Activated naive CD4-positive, alpha-beta T cell treated with anti-CD3 and anti-CD28 coated beads for 36 hours (primary cell): ENCODE results near the gene TTBK2. TPM values are rescaled to one million over a fixed set of nuclear protein-coding genes. Genes with fewer than 3 reads are reported as not detected.

ENCODE experiments used
- CTCF ChIA-PET: fragments of 350-600 bp; sonication (Branson Sonifier 250); formaldehyde crosslinking; loops from one replicate; lab custom pipeline; 2021; ENCODE audit warnings: antibody characterized with exemption; lab: Charles Lee
- DNase-seq: peaks from one replicate; pipeline ENCODE4 v3.0.0-alpha.2; 2020
- H3K27ac Mint-ChIP-seq: one replicate; pipeline ENCODE4 v1.8.0; 2021; ENCODE audit warnings: mild to moderate bottlenecking, mixed read lengths
- H3K27me3 Mint-ChIP-seq: one replicate; pipeline ENCODE4 v1.8.0; 2021; ENCODE audit warnings: low read depth, mixed read lengths
- H3K36me3 Mint-ChIP-seq: one replicate; pipeline ENCODE4 v1.8.0; 2021; ENCODE audit warnings: low read depth, mixed read lengths
- H3K4me1 Mint-ChIP-seq: one replicate; pipeline ENCODE4 v1.8.0; 2021; ENCODE audit warnings: low read depth, mixed read lengths
- H3K4me3 Mint-ChIP-seq: one replicate; pipeline ENCODE4 v1.8.0; 2021; ENCODE audit warnings: mild to moderate bottlenecking, moderate library complexity, mixed read lengths
- H3K9me3 Mint-ChIP-seq: one replicate; pipeline ENCODE4 v1.8.0; 2021; ENCODE audit warnings: mixed read lengths
- intact Hi-C: fragments of 100-400 bp; cut with micrococcal nuclease; formaldehyde crosslinking; loops from one replicate; pipeline ENCODE4 v1.15.1; 2023
- total RNA-seq, 2 experiments: library from RNA; stranded (reverse); gene quantifications; one replicate each; pipeline ENCODE4 v1.2.3, GENCODE V29; 2021

The TTBK2 gene
- total RNA-seq, 2 experiments from 2014 or later: 13.5 to 15.7 TPM

GRCh38 chr15:42804739-42805138, 115.8 kb downstream of the TTBK2 start:
- Mint-ChIP-seq H3K4me1 (no peaks in the 10 kb centered on the region), H3K36me3 (peaks cover 7% of the 10 kb centered on the region), H3K27me3 (no peaks in the 10 kb centered on the region), H3K27ac (no peak overlapping the region), H3K4me3 (no peak overlapping the region), H3K9me3 (no peaks in the 10 kb centered on the region)
- intact Hi-C loops: no loop called here
- CTCF ChIA-PET: interaction anchor here (0.6 kb wide), 1 partner anchor 335 kb away, joined by 6 read pairs; no protein-coding TSS in a partner anchor
- no peak for DNase-seq

GRCh38 chr15:42803436-42803835, 117.1 kb downstream of the TTBK2 start:
- Mint-ChIP-seq H3K4me3 (no peak overlapping the region), H3K27ac (no peak overlapping the region)

GRCh38 chr15:42802168-42802567, 118.4 kb downstream of the TTBK2 start:
- H3K27ac Mint-ChIP-seq: no peak overlapping the region
- peaks cover 8% of the 10 kb centered on the region for H3K36me3 Mint-ChIP-seq
- H3K9me3 Mint-ChIP-seq: no peaks in the 10 kb centered on the region
- no peak for DNase-seq
- intact Hi-C loops: no loop called here
- CTCF ChIA-PET: interaction anchor here (1.1 to 2.0 kb wide), 2 partner anchors 121 to 124 kb away, joined by 3 to 19 read pairs; no protein-coding TSS in a partner anchor
- no peaks in the 10 kb centered on the region for H3K4me1 Mint-ChIP-seq
- no peak overlapping the region for H3K4me3 Mint-ChIP-seq
- no peaks in the 10 kb centered on the region for H3K27me3 Mint-ChIP-seq

More at GRCh38 chr15:42803436-42803835, 117.1 kb downstream of the TTBK2 start:
- no peaks in the 10 kb centered on the region for H3K27me3 Mint-ChIP-seq
- no peaks in the 10 kb centered on the region for H3K9me3 Mint-ChIP-seq
- no peak for DNase-seq
- no peaks in the 10 kb centered on the region for H3K4me1 Mint-ChIP-seq
- CTCF ChIA-PET: no interaction called here
- H3K36me3 Mint-ChIP-seq: peaks cover 8% of the 10 kb centered on the region
- intact Hi-C loops: no loop called here

GRCh38 chr15:42800731-42801474, 119.7 kb downstream of the TTBK2 start:
- H3K9me3 Mint-ChIP-seq: no peaks in the 10 kb centered on the region
- DNase-seq: peak; percentile 13
- intact Hi-C loops: loop anchor here (1.0 kb wide), 1 partner anchor 125 kb away; no protein-coding TSS in a partner anchor
- peaks cover 8% of the 10 kb centered on the region for H3K36me3 Mint-ChIP-seq
- CTCF ChIA-PET: interaction anchor here (0.7 to 2.0 kb wide), 7 partner anchors 10 to 484 kb away, joined by 3 to 19 read pairs (median 4); no protein-coding TSS in a partner anchor
- no peak overlapping the region for H3K27ac Mint-ChIP-seq
- H3K4me3 Mint-ChIP-seq: no peak overlapping the region
- H3K4me1 Mint-ChIP-seq: peaks cover 3% of the 10 kb centered on the region
- H3K27me3 Mint-ChIP-seq: no peaks in the 10 kb centered on the region

GRCh38 chr15:42798802-42799201, 121.8 kb downstream of the TTBK2 start:
- CTCF ChIA-PET: interaction anchor here (0.5 kb wide), 1 partner anchor 149 kb away, joined by 4 read pairs; no protein-coding TSS in a partner anchor
- intact Hi-C loops: no loop called here
- no peak for DNase-seq
- no peaks in the 10 kb centered on the region for H3K9me3 Mint-ChIP-seq
- no peak overlapping the region for H3K27ac Mint-ChIP-seq
- peaks cover 3% of the 10 kb centered on the region for H3K4me1 Mint-ChIP-seq
- H3K4me3 Mint-ChIP-seq: no peak overlapping the region
- H3K36me3 Mint-ChIP-seq: peaks cover 8% of the 10 kb centered on the region
- H3K27me3 Mint-ChIP-seq: no peaks in the 10 kb centered on the region

- H3K36me3 Mint-ChIP-seq: peaks cover 10% of the 10 kb centered on the region
- intact Hi-C loops: no loop called here
- H3K27ac Mint-ChIP-seq: no peak overlapping the region
- no peak overlapping the region for H3K4me3 Mint-ChIP-seq
- DNase-seq: no peak
- CTCF ChIA-PET: interaction anchor here (1.1 kb wide), 1 partner anchor 9 kb away, joined by 3 read pairs; no protein-coding TSS in a partner anchor
- H3K4me1 Mint-ChIP-seq: peaks cover 3% of the 10 kb centered on the region
- no peaks in the 10 kb centered on the region for H3K27me3 Mint-ChIP-seq
- no peaks in the 10 kb centered on the region for H3K9me3 Mint-ChIP-seq
Observed at GRCh38 chr15:42796955-42797782, 123.4 kb downstream of the TTBK2 start.

- H3K4me1 Mint-ChIP-seq: no peaks in the 10 kb centered on the region
- intact Hi-C loops: no loop called here
Observed at GRCh38 chr15:42788725-42789124, 131.9 kb downstream of the TTBK2 start.

GRCh38 chr15:42786978-42787377, 133.6 kb downstream of the TTBK2 start:
- no peaks in the 10 kb centered on the region for H3K4me1 Mint-ChIP-seq
- H3K27ac Mint-ChIP-seq: no peak overlapping the region
- DNase-seq: no peak
- no peaks in the 10 kb centered on the region for H3K9me3 Mint-ChIP-seq
- CTCF ChIA-PET: no interaction called here
- no peaks in the 10 kb centered on the region for H3K27me3 Mint-ChIP-seq
- intact Hi-C loops: no loop called here
- no peak overlapping the region for H3K4me3 Mint-ChIP-seq
- H3K36me3 Mint-ChIP-seq: peaks cover 11% of the 10 kb centered on the region

More at GRCh38 chr15:42788725-42789124, 131.9 kb downstream of the TTBK2 start:
- H3K27me3 Mint-ChIP-seq: no peaks in the 10 kb centered on the region
- H3K9me3 Mint-ChIP-seq: no peaks in the 10 kb centered on the region
- CTCF ChIA-PET: interaction anchor here (0.5 to 0.6 kb wide), 2 partner anchors 274 to 468 kb away, joined by 3 read pairs; no protein-coding TSS in a partner anchor
- no peak overlapping the region for H3K27ac Mint-ChIP-seq
- H3K4me3 Mint-ChIP-seq: no peak overlapping the region
- DNase-seq: no peak
- peaks cover 4% of the 10 kb centered on the region for H3K36me3 Mint-ChIP-seq

GRCh38 chr15:42785569-42785968, 135.0 kb downstream of the TTBK2 start:
- Mint-ChIP-seq H3K9me3 (no peaks in the 10 kb centered on the region), H3K27me3 (no peaks in the 10 kb centered on the region), H3K27ac (no peak overlapping the region), H3K4me3 (no peak overlapping the region), H3K4me1 (no peaks in the 10 kb centered on the region), H3K36me3 (peaks cover 13% of the 10 kb centered on the region)
- CTCF ChIA-PET: interaction anchor here (0.7 kb wide), 1 partner anchor 216 kb away, joined by 3 read pairs; no protein-coding TSS in a partner anchor
- DNase-seq: no peak
- intact Hi-C loops: no loop called here

- CTCF ChIA-PET: interaction anchor here (0.7 kb wide), 1 partner anchor 215 kb away, joined by 3 read pairs; no protein-coding TSS in a partner anchor
- Mint-ChIP-seq H3K36me3 (peaks cover 13% of the 10 kb centered on the region), H3K27ac (no peak overlapping the region), H3K27me3 (no peaks in the 10 kb centered on the region), H3K4me3 (no peak overlapping the region), H3K4me1 (no peaks in the 10 kb centered on the region), H3K9me3 (no peaks in the 10 kb centered on the region)
- intact Hi-C loops: no loop called here
- DNase-seq: no peak
Observed at GRCh38 chr15:42784705-42785104, 135.9 kb downstream of the TTBK2 start.

GRCh38 chr15:42782716-42783115, 137.9 kb downstream of the TTBK2 start:
- Mint-ChIP-seq H3K27me3 (no peaks in the 10 kb centered on the region), H3K27ac (no peak overlapping the region), H3K4me3 (no peak overlapping the region), H3K4me1 (no peaks in the 10 kb centered on the region), H3K36me3 (peaks cover 10% of the 10 kb centered on the region), H3K9me3 (no peaks in the 10 kb centered on the region)
- intact Hi-C loops: no loop called here
- CTCF ChIA-PET: no interaction called here
- no peak for DNase-seq

- H3K27me3 Mint-ChIP-seq: no peaks in the 10 kb centered on the region
Observed at GRCh38 chr15:42775416-42775815, 145.2 kb downstream of the TTBK2 start.

More at GRCh38 chr15:42775416-42775815, 145.2 kb downstream of the TTBK2 start:
- CTCF ChIA-PET: interaction anchor here (0.6 to 1.7 kb wide), 2 partner anchors 149 to 151 kb away, joined by 4 to 11 read pairs; no protein-coding TSS in a partner anchor
- no peaks in the 10 kb centered on the region for H3K4me1 Mint-ChIP-seq
- H3K9me3 Mint-ChIP-seq: no peaks in the 10 kb centered on the region
- DNase-seq: no peak
- no peak overlapping the region for H3K4me3 Mint-ChIP-seq
- H3K27ac Mint-ChIP-seq: no peak overlapping the region
- peaks cover 11% of the 10 kb centered on the region for H3K36me3 Mint-ChIP-seq
- intact Hi-C loops: no loop called here
